Trophoblast cell (in vitro differentiated cells and primary cell): ENCODE data around the gene CHGA.

Source experiments
- DNase-seq, 2 donors: peaks; one replicate each; pipeline ENCODE4 v3.0.0-alpha.2; 2016
- H2AFZ ChIP-seq: 2 replicates; pipeline ENCODE4 v1.6.1; 2013; ENCODE audit warnings: low read length, moderate library complexity, mild to moderate bottlenecking; ENCODE audit not compliant: insufficient read depth, poor library complexity
- H2AK5ac ChIP-seq: 2 replicates; pipeline ENCODE4 v1.6.1; 2013; ENCODE audit warnings: mild to moderate bottlenecking, low read length
- H2BK120ac ChIP-seq: 2 replicates; pipeline ENCODE4 v1.6.1; 2013; ENCODE audit warnings: low read length, mild to moderate bottlenecking, moderate library complexity; ENCODE audit not compliant: insufficient read depth, poor library complexity
- H2BK12ac ChIP-seq: 2 replicates; pipeline ENCODE4 v1.6.1; 2013; ENCODE audit warnings: mild to moderate bottlenecking, low read length, moderate library complexity
- H2BK5ac ChIP-seq: 2 replicates; pipeline ENCODE4 v1.6.1; 2013; ENCODE audit warnings: low read length, low read depth, moderate library complexity, mild to moderate bottlenecking; ENCODE audit not compliant: poor library complexity
- H3K14ac ChIP-seq: 2 replicates; pipeline ENCODE4 v1.6.1; 2013; ENCODE audit warnings: mild to moderate bottlenecking, low read length
- H3K18ac ChIP-seq: 2 replicates; pipeline ENCODE4 v1.6.1; 2013; ENCODE audit warnings: mild to moderate bottlenecking, low read length
- H3K23ac ChIP-seq: 2 replicates; pipeline ENCODE4 v1.6.1; 2013; ENCODE audit warnings: low read length
- H3K27ac ChIP-seq: 2 replicates; pipeline ENCODE4 v1.5.1; 2013; ENCODE audit warnings: low read depth, mild to moderate bottlenecking, inconsistent platforms, low read length, moderate library complexity
- H3K27me3 ChIP-seq: 2 replicates; pipeline ENCODE4 v1.6.1; 2013; ENCODE audit warnings: inconsistent platforms, mild to moderate bottlenecking, low read length, moderate library complexity; ENCODE audit not compliant: insufficient read depth
- H3K36me3 ChIP-seq, 2 experiments: 1 replicate in 1 of 2; 2 replicates in 1 of 2; pipeline ENCODE4 v1.6.1; 2013; ENCODE audit warnings: low read length in 2 of 2, mild to moderate bottlenecking in 2 of 2, moderate library complexity in 1 of 2; ENCODE audit not compliant: insufficient read depth in 2 of 2, control insufficient read depth in 1 of 2
- H3K4ac ChIP-seq: 2 replicates; pipeline ENCODE4 v1.6.1; 2013; ENCODE audit warnings: low read depth, mild to moderate bottlenecking, low read length, moderate library complexity
- H3K4me1 ChIP-seq, 2 experiments: 1 replicate in 1 of 2; 2 replicates in 1 of 2; pipeline ENCODE4 v1.6.1; 2013; ENCODE audit warnings: low read length in 2 of 2, mild to moderate bottlenecking in 2 of 2, moderate library complexity in 1 of 2; ENCODE audit not compliant: insufficient read depth in 2 of 2, control insufficient read depth in 1 of 2
- H3K4me2 ChIP-seq: 2 replicates; pipeline ENCODE4 v1.6.1; 2013; ENCODE audit warnings: inconsistent platforms, mild to moderate bottlenecking, low read length, moderate library complexity
- H3K4me3 ChIP-seq: 2 replicates; pipeline ENCODE4 v1.5.1; 2013; ENCODE audit warnings: mild to moderate bottlenecking, low read depth, low read length, inconsistent platforms
- H3K79me1 ChIP-seq: one replicate; pipeline ENCODE4 v1.6.1; 2013; ENCODE audit warnings: low read length
- H3K79me2 ChIP-seq: 2 replicates; pipeline ENCODE4 v1.6.1; 2013; ENCODE audit warnings: low read length, mild to moderate bottlenecking; ENCODE audit not compliant: control insufficient read depth, insufficient read depth, poor library complexity
- H3K9ac ChIP-seq: 2 replicates; pipeline ENCODE4 v1.6.1; 2013; ENCODE audit warnings: mild to moderate bottlenecking, low read length
- H3K9me3 ChIP-seq: 2 replicates; pipeline ENCODE4 v1.6.1; 2013; ENCODE audit warnings: low read depth, mild to moderate bottlenecking, control low read depth, inconsistent platforms, low read length; ENCODE audit not compliant: insufficient read depth
- H4K12ac ChIP-seq: 2 replicates; pipeline ENCODE4 v1.6.1; 2013; ENCODE audit warnings: low read depth, mild to moderate bottlenecking, low read length, moderate library complexity
- H4K8ac ChIP-seq: 2 replicates; pipeline ENCODE4 v1.6.1; 2013; ENCODE audit warnings: low read depth, mild to moderate bottlenecking, low read length, moderate library complexity
- H4K91ac ChIP-seq: one replicate; pipeline ENCODE4 v1.6.1; 2013; ENCODE audit warnings: low read depth, mild to moderate bottlenecking, low read length, moderate library complexity
- WGBS: extraction: QIAGEN DNeasy Blood & Tissue Kit; methylation state at CpG from one replicate; pipeline ENCODE4 v1.1.7; 2013; ENCODE audit warnings: missing lambda C conversion rate; ENCODE audit not compliant: insufficient read length, insufficient coverage; ENCODE audit errors: extremely low coverage; 5-methylcytosine and 5-hydroxymethylcytosine counted together

The CHGA gene

DNA sequence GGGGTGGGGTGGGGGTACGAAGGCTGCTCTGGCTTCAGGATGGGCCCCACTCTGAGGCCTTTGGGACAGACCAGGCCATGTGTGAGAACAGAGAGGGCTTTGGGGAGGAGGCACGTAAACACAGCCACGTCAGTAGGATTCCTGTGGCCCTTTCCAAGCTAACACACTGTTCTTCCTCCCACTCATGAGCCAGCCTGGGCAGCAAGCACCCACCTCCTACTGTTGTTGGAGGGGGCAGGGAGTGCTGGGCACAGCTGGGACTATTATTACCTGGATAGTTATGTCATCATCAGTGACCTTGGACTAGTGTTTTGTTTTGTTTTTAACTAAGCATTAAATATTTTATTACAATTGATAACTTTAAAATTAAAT is 5.3 kb downstream of the CHGA start:
- no peak overlapping the region for H2BK5ac ChIP-seq
- no peak overlapping the region for H3K9ac ChIP-seq
- H3K4me3 ChIP-seq = no peak overlapping the region
- no peaks in the 10 kb centered on the region for H3K27me3 ChIP-seq
- H2AFZ ChIP-seq = no peak overlapping the region
- peaks cover 0 to 2% of the 10 kb centered on the region in 2 experiments for H3K4me1 ChIP-seq
- no peak overlapping the region for H3K18ac ChIP-seq
- H3K9me3 ChIP-seq = no peaks in the 10 kb centered on the region
- no peak overlapping the region for H4K91ac ChIP-seq
- no peak overlapping the region for H2BK12ac ChIP-seq
- no peaks in the 10 kb centered on the region for H3K36me3 ChIP-seq
- no peak overlapping the region for H3K23ac ChIP-seq
- H2BK120ac ChIP-seq = no peak overlapping the region
- H3K79me1 ChIP-seq = no peaks in the 10 kb centered on the region
- no peak overlapping the region for H3K27ac ChIP-seq
- no peak overlapping the region for H3K14ac ChIP-seq
- H3K4me2 ChIP-seq = no peak overlapping the region
- H4K12ac ChIP-seq = no peak overlapping the region
- no peak overlapping the region for H4K8ac ChIP-seq
- H2AK5ac ChIP-seq = no peak overlapping the region
- no peak overlapping the region for H3K4ac ChIP-seq
- no peak for DNase-seq
- H3K79me2 ChIP-seq = no peaks in the 10 kb centered on the region
- no CpG with 5 or more reads among the region's 3 CpGs for WGBS

DNA sequence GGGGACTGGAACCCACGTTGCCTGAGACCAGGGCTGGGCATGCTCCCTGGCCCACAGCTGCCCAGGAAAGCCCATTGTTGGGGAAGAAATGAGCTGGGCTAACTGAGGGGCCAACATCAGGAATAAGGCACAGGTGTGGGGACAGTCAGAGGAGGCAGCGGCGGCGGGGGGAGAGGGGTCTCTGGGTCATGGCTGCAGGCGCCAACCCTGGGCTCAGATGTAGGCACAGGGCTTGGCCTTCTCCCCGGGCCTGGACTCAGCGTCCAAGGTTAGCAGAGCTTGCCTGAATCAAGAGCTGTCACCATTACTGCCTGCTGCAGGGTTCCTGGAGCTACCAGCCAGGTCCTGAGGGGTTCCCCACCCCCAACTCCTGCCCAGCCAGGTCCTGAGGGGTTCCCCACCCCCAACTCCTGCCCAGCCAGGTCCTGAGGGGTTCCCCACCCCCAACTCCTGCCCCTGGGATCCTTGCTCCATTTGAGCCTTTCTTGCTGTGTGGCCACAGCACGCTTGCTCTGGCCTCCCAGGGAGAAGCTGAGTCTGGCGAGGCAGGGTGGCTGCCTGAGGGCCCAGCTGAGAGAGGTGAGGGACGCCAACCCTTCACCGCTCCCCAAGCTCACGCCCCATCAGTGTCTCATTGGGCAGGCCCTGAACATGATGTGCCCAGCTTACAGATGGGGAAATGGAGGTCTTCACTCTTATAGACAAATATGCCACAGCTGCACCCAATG is 6.2 kb downstream of the CHGA start:
- H3K14ac ChIP-seq = no peak overlapping the region
- no CpG with 5 or more reads among the region's 12 CpGs for WGBS
- no peak overlapping the region for H3K23ac ChIP-seq
- H3K79me2 ChIP-seq = no peaks in the 10 kb centered on the region
- no peak overlapping the region for H4K8ac ChIP-seq
- H4K12ac ChIP-seq = no peak overlapping the region
- H3K9ac ChIP-seq = no peak overlapping the region
- no peak overlapping the region for H4K91ac ChIP-seq
- no peak overlapping the region for H3K4ac ChIP-seq
- no peak overlapping the region for H2AFZ ChIP-seq
- H3K18ac ChIP-seq = no peak overlapping the region
- no peaks in the 10 kb centered on the region for H3K79me1 ChIP-seq
- H3K4me3 ChIP-seq = no peak overlapping the region
- no peak overlapping the region for H2BK12ac ChIP-seq
- no peak for DNase-seq
- no peak overlapping the region for H3K27ac ChIP-seq
- no peak overlapping the region for H3K4me2 ChIP-seq
- no peak overlapping the region for H2AK5ac ChIP-seq
- no peaks in the 10 kb centered on the region for H3K4me1 ChIP-seq
- H3K9me3 ChIP-seq = no peaks in the 10 kb centered on the region
- no peak overlapping the region for H2BK5ac ChIP-seq
- H3K27me3 ChIP-seq = no peaks in the 10 kb centered on the region
- no peaks in the 10 kb centered on the region for H3K36me3 ChIP-seq
- no peak overlapping the region for H2BK120ac ChIP-seq

- no peak for DNase-seq
- Histone ChIP-seq H3K79me2 (no peaks in the 10 kb centered on the region), H3K18ac (no peak overlapping the region), H4K91ac (no peak overlapping the region), H3K27ac (no peak overlapping the region), H3K9me3 (no peaks in the 10 kb centered on the region), H3K23ac (no peak overlapping the region), H2AK5ac (no peak overlapping the region), H3K4me1 (no peaks in the 10 kb centered on the region), H4K8ac (no peak overlapping the region), H3K79me1 (no peaks in the 10 kb centered on the region), H3K4me2 (no peak overlapping the region), H2AFZ (no peak overlapping the region), H3K14ac (no peak overlapping the region), H3K9ac (no peak overlapping the region), H3K27me3 (no peaks in the 10 kb centered on the region), H2BK5ac (no peak overlapping the region), H2BK12ac (no peak overlapping the region), H3K4me3 (no peak overlapping the region), H4K12ac (no peak overlapping the region), H3K4ac (no peak overlapping the region), H3K36me3 (no peaks in the 10 kb centered on the region), H2BK120ac (no peak overlapping the region)
- no CpG with 5 or more reads among the region's 20 CpGs for WGBS
These were observed 7.0 kb downstream of the CHGA start for GRCh38 chr14:92929689-92930608.

- Histone ChIP-seq H3K4me1 (no peaks in the 10 kb centered on the region), H3K36me3 (no peaks in the 10 kb centered on the region), H3K79me1 (no peaks in the 10 kb centered on the region), H3K27ac (no peak overlapping the region), H3K4me3 (no peak overlapping the region), H3K4me2 (no peak overlapping the region), H4K12ac (no peak overlapping the region), H3K14ac (no peak overlapping the region), H3K9me3 (no peaks in the 10 kb centered on the region), H3K79me2 (no peaks in the 10 kb centered on the region), H4K8ac (no peak overlapping the region), H3K4ac (no peak overlapping the region), H4K91ac (no peak overlapping the region), H2AK5ac (no peak overlapping the region), H3K9ac (no peak overlapping the region), H2AFZ (no peak overlapping the region), H2BK5ac (no peak overlapping the region), H3K27me3 (no peaks in the 10 kb centered on the region), H2BK120ac (no peak overlapping the region), H3K23ac (no peak overlapping the region), H3K18ac (no peak overlapping the region), H2BK12ac (no peak overlapping the region)
- no CpG with 5 or more reads among the region's 8 CpGs for WGBS
- DNase-seq = no peak
These were observed 8.0 kb downstream of the CHGA start for GRCh38 chr14:92930737-92931602.
